ENCODE results near the gene FCN3. TPM values are rescaled to one million over a fixed set of nuclear protein-coding genes. Genes with fewer than 3 reads are reported as not detected.

Gene FCN3
- total and polyA plus RNA-seq, 2 donors (not counting 3 experiments of a cell fraction or from before 2014, with no cell fraction given), result 0.15 TPM; not detected in 1

- H4K20me1 ChIP-seq (replicated peaks; ENCODE audit: control insufficient read depth, extremely low read depth, insufficient read depth, low read length), result no peaks in the 10 kb centered on the region
- ChIA-PET POLR2A (interaction anchor here (0.6 kb wide), 1 partner anchor 355 kb away, joined by 4 read pairs; no protein-coding TSS in a partner anchor), CTCF (interaction anchor here (0.6 to 5.5 kb wide), 29 partner anchors 8 to 305 kb away, joined by 3 to 54 read pairs (median 5); partner anchors contain the start of genes CD164L2, FCN3, GPR3 and MAP3K6)
- no peak for DNase-seq (ENCODE audit: low read depth, low spot score)
- H3K27me3 ChIP-seq (ENCODE audit: control insufficient read depth in 2 of 2, insufficient read depth in 2 of 2, low read length in 2 of 2), result no peaks in the 10 kb centered on the region
- FAIRE-seq, result no peak
- H3K27ac ChIP-seq (ENCODE audit: insufficient read depth, low read depth, low read length), result no peak overlapping the region
- no peaks in the 10 kb centered on the region for H3K9me3 ChIP-seq (replicated peaks; ENCODE audit: control insufficient read depth, insufficient read depth, low read length)
- no peak overlapping the region for H2AFZ ChIP-seq (ENCODE audit: low read depth, low read length)
- H3K79me2 ChIP-seq (ENCODE audit: control insufficient read depth, insufficient read depth, low read length), result no peaks in the 10 kb centered on the region
- TF ChIP-seq CTCF (IDR thresholded peaks at IDR 0.05; ENCODE audit: extremely low read depth in 1 of 2, insufficient read depth in 1 of 2, low read depth in 1 of 2, low read length in 2 of 2) (no peak), EZH2 (IDR thresholded peaks at IDR 0.05; ENCODE audit: borderline replicate concordance, low read depth, low read length, severe bottlenecking) (no peak), MAX (IDR thresholded peaks at IDR 0.05; ENCODE audit: insufficient read depth, insufficient read length) (no peak), MYC (IDR thresholded peaks at IDR 0.05; ENCODE audit: low read depth, low read length) (no peak), POLR2A (IDR thresholded peaks at IDR 0.05; ENCODE audit: low read depth, low read length) (no peak), JUN (IDR thresholded peaks at IDR 0.05; ENCODE audit: borderline replicate concordance, insufficient read depth, insufficient read length, low read depth) (no peak), FOS (IDR thresholded peaks at IDR 0.05; ENCODE audit: borderline replicate concordance, insufficient read depth, low read length) (no peak), GATA2 (IDR thresholded peaks at IDR 0.05; ENCODE audit: insufficient read depth, insufficient read length, low read depth, low read length) (no peak), POLR2AphosphoS5 (IDR thresholded peaks at IDR 0.05; ENCODE audit: insufficient read depth, low read depth, low read length) (no peak)
- no peak overlapping the region for H3K4me3 ChIP-seq (replicated peaks in 1 of 3; ENCODE audit: insufficient read depth in 1 of 3, low read depth in 1 of 3, low read length in 3 of 3)
- no peak overlapping the region for H3K4me2 ChIP-seq (ENCODE audit: insufficient read depth, low read length)
- H3K4me1 ChIP-seq (ENCODE audit: control insufficient read depth, extremely low read depth, insufficient read depth, low read length), result no peaks in the 10 kb centered on the region
- H3K9me1 ChIP-seq (replicated peaks; ENCODE audit: control insufficient read depth, extremely low read depth, insufficient read depth, low read length), result no peaks in the 10 kb centered on the region
- no TSS peak for BruUV-seq (replicated peaks)
- H3K36me3 ChIP-seq (ENCODE audit: control insufficient read depth in 2 of 2, extremely low read depth in 1 of 2, insufficient read depth in 2 of 2, low read length in 2 of 2), result peaks cover 0 to 4% of the 10 kb centered on the region in 2 experiments
- dilution Hi-C loops (cut with MboI; ENCODE audit: extremely low pct_ligation_motif_present, low sequenced_read_pairs), result no loop called here
- no peak overlapping the region for H3K9ac ChIP-seq (replicated peaks; ENCODE audit: extremely low read depth, insufficient read depth, low read length)
- intact Hi-C loops (cut with micrococcal nuclease), result no loop called here
Observed at GRCh38 chr1:27358038-27358927, 16.3 kb downstream of the FCN3 start.
